NCI-H146 treated with DMSO at 0.1 percent for 48 hours (cell line): ENCODE measurements around the gene COX19.
"Not testable (repeated sequence)": the region's sequence is repeated elsewhere in the genome, so short reads cannot be mapped to it uniquely, and the experiment has no call there.

ENCODE experiments used
- DNase-seq: peaks from one replicate; lab custom pipeline; 2025; ENCODE audit not compliant: unreplicated experiment; lab: John Stamatoyannopoulos, UW

COX19 gene

DNA sequence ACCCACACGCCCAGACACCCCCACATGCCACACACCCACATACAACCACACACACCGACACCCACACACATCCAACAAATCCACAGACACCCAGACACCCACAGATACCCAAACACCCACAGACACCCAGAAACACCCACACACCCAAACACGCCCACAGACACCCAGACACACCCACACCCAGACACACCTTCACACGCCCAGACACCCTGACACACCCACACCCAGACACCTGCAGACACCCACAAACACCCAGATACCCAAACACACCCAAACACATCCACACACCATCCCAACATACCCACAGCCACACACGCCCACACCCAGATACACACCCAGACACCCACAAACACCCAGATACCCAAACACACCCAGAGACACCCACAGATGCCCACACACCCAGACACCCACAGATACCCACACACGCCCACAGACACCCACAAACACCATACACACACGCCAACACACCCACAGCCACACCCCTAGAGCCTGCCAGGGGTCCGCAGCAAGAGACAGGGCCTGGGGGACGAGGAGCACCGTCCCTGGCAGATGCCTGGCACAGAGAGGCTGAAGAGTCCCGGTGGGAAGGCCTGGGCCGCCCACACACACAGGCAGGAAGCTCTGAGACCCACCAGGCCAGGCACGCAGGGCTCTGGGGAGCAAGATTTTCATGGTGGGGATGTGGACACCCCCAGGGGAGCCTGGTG lies 36.1 kb upstream of the COX19 start:
- DNase-seq: no peak

DNA sequence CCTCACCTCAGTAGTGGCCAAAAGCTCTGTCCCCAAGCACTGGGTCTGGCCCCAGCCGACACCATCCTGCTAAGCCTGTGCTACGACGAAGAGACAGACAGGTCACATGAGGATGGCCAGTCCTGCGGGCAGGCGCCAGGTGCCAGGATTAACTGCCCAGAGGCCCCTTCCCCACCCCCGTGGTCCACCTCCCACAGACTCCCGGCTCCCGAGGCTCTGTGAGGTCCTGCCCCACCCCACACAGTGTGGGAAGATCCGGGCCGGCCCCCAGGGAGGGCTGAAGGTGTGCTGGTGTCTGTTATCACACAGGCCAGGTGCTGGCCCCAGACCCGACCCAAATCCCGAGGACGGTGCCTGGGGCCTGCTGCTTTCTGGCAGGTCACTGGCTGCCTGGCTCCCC lies 34.9 kb upstream of the COX19 start:
- no peak for DNase-seq

DNA sequence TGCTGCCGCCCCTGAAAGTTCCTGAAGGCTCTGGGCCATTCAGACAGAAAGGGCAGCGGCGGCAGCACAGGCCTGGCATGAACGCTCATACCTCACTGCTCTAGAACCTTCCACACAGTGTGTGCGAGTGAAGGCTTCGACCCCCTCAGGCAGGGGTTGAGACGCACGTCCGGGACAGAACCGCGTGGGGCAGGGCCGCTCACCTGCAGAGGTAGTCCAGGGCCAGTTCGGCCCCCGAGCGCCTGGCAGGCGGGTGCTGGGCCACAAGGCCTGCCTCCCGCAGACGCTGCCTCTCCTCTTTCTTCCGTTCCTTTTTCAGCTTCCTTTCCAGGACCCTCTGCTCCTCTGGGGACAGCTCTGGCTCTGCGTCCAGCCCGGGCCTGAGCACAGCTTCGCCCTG lies 34.4 kb upstream of the COX19 start:
- DNase-seq: no peak

DNA sequence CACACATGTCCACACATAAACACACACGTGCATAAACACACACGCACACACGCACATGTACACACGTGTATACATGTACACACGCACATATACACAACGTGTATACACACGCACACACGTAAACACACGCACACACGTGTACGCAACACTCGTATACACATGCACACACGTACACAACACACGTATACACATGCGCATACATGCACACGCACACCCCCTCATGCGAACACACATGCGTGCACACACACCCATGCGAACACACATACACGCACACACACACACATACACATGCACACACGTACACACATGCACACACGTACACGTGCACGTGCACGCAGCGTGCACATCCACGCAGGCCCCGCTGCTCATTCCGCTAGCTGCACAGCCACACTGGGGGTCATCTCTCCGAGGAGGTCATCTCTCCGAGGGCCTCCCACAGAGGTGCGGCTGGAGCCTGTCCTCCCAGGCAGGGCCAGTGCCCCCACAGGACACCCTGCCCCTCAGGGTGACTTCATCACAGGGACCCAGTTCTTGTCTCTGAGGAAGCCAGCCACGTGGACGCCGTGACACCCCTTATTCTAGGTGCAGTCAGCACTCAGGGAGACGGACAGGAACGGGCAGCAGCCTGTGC lies 33.5 kb upstream of the COX19 start:
- DNase-seq: no peak

DNA sequence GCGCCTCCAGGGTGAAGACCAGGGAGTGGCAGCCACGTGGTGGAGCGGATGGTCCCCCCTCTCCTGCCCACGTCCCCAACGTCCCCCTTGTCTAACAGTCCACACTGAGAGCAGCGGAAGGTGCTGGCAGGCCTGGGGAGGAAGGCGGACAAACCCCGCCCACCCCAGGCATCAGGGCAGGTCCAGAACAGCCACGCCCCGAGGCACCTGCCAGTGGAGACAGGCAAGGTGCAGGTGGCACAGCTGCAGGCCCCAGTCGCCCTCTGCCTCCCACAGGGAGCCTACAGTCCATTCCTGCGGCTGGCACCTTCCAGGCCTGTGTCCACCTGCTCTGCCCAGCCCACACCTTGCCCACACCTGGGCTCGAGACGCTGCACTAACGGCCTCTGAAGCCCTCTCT lies 32.6 kb upstream of the COX19 start:
- DNase-seq: no peak

DNA sequence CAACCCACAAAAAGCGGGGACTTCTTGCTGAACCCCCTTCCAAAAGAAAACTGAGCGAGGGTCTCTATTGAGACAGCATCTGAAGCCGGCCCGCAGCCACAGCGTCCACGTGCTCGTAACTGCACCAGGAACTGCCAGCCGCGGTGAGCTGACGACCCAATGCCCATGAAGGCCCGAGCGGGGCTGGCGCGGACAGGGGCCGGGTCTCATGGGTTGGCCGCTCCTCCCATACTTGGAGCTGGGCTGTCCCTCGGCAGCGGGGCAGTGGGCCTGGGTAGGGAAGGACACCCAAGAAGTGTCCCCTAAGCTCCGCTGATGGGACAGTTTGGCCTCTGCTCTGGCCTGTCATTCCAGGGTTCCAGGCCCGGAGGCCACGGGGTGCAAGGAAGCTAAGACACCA lies 30.0 kb upstream of the COX19 start:
- no peak for DNase-seq

DNA sequence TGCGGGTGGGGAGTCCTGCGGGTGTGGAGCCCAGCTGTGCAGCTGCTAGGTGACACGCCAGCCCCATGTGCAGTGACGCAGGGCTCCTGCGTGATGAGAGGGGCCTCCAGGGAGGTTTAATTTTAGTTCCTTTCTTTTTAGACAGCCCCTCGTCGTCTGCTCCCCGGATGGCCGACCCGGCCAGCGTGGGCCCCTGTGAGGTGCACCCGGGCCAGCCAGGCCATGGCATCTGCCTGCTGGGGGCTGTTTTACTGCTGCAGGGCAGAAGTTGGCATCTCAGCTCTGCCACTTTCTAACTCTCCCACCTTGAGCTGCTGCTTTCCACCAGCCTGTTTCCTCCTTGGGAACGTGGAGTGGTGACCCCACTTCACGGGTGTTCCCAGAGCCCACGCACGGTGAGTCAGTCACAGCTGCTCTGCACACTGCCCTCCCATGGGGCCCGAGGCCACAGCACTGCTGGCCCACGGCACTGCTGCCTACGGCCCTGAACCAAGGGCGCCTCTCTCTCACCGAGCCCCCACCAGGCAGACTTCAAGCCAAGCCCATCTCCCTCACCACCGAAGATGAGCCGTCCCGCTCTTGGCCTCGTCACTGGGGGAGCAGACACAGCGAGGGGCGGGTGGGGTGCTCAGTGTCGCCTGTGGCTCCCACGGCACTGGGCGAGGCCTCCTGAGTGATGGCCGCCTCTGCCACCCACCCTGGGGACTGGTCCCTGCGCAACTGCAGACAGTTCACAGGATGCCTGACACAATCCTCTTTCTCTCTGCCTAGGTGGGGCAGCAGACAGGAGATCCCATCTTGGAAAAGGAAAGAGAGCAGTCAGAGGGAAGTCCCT lies 28.9 kb upstream of the COX19 start:
- no peak for DNase-seq

DNA sequence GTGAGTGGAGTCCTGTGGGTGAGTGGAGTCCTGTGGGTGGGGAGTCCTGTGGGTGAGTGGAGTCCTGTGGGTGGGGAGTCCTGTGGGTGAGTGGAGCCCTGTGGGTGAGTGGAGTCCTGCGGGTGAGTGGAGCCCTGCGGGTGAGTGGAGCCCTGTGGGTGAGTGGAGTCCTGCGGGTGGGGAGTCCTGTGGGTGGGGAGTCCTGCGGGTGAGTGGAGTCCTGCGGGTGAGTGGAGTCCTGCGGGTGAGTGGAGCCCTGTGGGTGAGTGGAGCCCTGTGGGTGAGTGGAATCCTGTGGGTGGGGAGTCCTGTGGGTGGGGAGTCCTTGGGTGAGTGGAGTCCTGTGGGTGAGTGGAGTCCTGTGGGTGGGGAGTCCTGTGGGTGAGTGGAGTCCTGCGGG lies 27.1 kb upstream of the COX19 start:
- DNase-seq: not testable (repeated sequence)

DNA sequence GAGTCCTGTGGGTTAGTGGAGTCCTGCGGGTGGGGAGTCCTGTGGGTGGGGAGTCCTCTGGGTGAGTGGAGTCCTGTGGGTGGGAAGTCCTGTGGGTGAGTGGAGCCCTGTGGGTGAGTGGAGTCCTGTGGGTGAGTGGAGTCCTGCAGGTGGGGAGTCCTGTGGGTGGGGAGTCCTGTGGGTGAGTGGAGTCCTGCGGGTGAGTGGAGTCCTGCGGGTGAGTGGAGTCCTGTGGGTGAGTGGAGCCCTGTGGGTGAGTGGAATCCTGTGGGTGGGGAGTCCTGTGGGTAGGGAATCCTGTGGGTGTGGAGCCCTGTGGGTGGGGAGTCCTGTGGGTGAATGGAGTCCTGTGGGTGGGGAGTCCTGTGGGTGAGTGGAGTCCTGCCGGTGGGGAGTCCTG lies 26.7 kb upstream of the COX19 start:
- DNase-seq: not testable (repeated sequence)

DNA sequence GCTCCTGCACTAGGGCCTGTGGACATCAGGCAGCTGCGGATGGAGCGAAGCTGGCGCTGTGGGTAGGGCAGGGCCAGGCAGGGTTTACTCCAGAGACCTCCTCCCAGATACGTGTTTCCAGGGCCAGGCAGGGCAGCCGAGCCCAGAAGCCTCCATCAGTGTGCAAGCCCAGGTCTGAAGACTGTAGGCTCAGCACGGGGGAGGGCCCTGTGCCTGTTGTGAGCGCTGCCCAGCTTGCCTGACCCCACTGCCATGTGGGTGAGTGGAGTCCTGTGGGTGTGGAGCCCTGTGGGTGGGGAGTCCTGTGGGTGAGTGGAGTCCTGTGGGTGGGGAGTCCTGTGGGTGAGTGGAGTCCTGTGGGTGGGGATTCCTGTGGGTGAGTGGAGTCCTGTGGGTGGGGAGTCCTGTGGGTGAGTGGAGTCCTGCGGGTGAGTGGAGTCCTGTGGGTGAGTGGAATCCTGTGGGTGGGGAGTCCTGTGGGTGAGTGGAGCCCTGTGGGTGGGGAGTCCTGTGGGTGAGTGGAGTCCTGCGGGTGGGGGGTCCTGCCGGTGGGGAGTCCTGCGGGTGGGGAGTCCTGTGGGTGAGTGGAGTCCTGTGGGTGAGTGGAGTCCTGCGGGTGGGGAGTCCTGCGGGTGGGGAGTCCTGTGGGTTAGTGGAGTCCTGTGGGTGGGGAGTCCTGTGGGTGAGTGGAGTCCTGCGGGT lies 25.9 kb upstream of the COX19 start:
- not testable (repeated sequence) for DNase-seq

DNA sequence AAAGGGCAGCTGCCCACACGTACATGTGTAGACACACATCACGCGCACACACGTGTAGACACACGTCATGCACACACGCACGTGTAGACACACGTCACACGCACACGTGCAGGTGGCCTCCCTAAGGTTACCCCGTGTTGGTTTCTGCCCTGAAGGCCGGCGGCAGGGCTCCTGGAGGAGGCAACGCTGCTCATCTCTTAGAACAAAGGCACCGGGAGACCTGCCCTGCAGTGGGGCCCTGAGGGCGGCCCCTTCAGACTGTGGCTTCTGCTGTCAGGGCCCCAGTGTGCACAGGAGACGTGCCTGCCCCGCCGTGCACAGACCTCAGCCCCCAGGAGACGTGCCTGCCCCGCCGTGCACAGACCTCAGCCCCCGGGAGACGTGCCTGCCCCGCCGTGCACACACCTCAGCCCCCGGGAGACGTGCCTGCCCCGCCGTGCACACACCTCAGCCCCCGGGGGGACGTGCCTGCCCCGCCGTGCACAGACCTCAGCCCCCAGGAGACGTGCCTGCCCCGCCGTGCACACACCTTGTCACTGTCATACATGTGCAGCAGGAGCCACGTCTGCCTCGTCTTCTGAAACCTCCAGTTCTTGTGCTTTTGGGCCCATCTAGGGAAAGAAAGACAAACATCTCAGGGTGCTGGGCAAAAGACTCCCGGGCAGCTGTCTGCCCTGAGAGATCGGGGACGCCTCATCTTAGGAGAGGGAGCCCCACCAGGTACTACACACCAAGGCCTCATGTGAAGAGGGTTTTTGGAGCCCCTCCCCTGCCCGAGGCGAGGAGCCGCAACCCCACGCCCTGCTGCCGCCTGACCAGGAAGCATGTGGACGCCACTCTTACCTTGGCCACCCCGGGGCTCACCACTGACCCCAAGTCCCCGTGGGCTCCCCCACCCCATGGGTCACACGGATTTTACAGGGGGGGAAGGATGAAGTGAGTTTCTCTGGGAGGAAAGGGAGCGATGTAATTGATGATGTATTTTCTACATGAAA lies 24.9 kb upstream of the COX19 start:
- no peak for DNase-seq

DNA sequence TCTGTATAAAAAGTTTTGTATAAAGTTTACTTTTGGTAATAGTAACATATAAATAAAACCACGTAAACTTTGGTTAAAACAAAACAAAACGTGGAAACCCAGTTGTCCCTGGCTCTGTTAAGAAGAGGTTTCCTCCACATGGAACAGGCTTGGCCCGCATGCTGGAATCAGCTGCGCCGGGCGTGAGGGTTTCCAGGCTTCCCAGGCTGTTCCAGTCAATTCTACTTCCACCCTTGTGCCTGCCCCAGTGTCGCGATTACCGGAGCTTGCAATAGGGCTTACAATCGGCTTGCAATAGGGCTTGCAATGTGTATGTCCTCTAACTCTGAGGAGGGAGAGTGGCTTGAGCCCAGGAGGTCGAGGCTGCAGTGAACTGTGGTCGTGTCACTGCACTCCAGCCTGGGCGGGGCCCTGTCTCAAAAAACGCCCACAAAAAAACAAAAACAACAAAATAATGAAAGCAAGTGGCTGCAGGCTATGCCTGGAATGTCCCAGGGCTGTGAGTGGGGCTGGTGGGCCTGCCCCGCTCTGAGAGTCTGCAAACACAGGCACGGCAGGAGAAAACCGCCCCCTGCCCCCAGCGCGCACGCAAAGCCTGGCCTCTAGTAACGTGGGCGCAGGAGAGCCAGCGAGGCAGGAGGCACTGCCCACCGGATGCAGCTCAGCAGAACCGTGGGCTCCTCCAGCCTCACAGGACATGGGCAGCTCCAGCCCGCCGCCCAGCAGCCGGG lies 24.0 kb upstream of the COX19 start:
- no peak for DNase-seq

DNA sequence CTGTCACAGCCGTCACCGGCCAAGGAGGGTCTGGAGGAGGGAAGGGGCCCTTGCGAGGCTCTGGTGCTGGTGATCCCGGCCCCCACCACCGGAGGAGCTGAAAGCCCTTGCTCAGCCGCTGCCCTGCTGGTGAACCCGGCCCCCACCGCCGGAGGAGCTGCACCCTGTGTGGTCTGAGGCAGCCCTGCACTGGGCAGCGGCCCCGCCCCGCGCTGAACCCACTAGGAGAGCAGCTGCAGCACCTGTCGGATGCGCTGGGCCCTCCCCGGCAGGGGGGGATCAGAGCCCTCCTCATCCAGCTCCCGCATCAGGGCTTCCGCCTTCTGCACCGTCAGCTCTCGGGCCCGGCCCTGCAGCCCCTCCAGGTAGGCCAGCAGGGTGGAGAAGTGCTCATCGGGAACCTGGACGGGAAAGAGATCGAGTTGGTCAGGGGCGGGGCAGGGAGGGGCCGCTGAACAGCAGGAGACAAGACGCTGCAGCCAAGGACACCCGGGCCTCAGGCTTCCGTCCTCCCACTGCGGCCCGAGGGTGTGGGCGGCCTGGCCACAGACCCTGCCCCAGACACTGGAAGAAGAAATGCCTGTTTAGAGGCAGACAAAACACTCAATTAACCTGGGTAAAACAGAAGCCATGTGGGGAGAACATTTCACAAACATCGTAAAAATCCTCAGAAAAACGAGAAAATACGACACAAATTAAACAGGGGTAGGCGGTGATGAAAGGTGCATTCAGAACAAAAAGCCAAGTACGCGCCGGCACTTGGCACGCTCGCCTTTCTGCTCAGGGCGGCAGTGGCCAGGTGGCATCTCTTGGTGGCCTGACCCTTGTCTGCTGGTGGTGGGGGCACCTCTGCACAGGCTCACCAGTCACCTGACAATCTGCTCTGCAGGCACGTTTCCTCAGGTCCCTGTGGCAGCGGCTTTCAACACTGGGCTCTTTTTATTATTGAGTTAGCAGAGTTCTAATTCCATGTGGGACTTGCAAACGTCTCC lies 22.4 kb upstream of the COX19 start:
- no peak for DNase-seq

DNA sequence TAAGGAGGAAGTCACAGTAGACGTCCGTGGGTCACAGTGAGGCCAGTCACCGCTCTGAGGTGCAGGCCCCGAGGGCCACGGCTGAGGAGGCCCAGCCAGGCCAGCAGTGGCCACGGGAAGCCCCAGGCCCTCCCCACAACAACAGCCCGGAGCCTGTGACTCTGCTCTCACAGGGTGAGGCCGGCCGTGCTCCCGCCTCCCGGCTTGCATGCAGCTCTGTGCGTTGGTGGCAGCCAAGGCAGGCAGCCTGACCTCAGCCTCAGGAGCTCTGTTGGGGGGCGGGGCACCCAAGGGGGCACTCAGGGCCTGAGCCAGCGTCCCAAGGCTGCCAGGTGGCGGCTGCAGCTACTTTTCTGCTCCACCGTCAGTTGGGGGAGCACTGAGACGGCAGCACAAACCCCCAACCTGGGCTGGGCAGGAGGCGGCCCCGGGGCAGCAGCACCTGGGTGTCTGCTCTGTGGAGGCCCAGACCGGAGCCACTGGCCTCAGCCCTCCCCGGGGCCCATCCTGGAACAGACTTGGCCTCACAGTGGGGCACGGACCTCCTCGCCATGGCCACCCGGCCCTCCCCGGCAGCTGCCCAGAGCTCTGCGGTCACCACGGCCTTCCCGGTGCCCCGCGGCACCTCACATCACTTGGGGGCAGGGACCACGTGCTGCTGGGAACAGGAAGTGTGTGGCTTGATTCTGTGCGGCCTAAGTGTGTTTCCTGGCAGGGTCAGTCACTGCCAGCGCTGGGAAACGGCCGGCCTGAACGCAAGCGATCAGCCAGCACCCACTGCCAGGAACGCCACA lies 20.9 kb upstream of the COX19 start:
- no peak for DNase-seq

DNA sequence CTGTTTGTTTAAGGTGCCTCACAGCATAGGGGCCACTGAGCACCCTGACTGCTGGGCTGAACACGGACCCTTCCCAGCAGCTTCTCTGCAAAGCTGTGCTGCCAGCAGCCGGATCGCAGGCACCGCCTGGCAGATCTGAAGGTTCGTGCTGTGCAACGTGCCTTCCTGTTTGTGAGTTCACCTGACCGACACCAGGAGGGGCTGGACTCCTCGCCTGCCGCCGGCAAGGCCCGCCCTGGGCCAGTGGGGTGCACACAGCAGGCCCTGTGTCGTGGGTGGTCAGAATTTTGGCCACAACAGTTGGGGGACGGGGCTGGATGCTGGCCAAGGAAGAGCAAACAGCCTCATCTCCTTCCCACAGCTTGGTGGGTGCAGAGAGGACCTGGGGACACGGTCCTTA lies 20.2 kb upstream of the COX19 start:
- DNase-seq: no peak

DNA sequence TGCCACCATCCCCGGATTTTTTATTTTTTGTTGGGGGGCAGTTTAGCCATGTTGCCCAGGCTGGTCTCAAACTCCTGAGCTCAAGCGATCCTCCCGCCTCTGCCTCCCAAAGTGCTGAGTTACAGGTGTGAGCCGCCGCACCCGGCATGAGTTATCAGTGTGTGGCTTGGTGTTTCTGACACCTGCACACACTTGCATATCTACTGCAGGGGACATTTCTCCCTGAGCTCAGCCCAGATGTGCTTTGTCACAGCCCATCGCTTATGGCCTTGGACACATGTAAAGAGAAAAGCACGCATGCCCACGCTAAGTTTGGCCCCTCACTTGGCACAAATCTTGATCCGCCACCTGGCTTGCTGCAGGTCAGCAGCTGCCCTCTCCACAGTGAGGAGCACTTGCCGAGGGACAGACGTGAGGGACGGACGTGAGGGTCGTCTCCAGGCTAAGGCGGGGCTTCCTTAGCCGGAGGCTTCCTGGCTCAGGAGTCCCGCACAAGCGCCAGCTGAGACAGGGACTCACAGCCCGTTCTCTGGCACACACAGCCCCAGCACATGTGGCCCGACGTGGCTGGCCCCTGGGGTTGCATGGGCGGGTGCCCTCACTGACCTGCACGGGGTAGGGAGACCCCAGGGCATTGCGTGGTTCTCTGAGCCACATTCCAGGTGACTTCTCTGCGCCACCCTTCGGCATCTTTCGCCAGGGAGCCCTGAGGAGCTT lies 19.4 kb upstream of the COX19 start:
- DNase-seq: no peak
